GM18502 (cell line): ENCODE results near the gene LGALS3BP.

Source experiments
- ATAC-seq: cut with Tn5 transposase; IDR thresholded peaks from one replicate; pipeline ENCODE4 v1.9.1; 2021; ENCODE audit warnings: mild to moderate bottlenecking; ENCODE audit not compliant: unreplicated experiment, poor library complexity

The LGALS3BP gene

GRCh38 chr17:78986048-78986648, 6.4 kb upstream of the LGALS3BP start:
- no peak for ATAC-seq

DNA sequence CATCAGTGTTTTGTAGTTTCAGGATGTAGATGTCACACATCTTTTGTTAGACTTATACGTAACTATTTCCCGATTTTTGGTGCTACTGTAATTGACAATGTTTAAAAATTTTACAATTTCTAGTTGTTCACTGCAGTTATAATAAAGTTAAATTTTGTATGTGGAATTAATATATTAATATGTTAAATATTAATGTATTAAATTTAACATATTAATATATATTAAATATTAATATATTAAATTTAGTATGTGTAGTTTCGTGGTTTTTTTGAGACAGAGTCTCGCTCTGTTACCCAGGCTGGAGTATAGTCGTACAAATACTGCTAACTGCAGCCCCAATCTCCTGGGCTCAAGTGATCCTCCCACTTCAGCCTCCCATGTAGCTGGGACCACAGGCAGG, 5.7 kb upstream of the LGALS3BP start:
- no peak for ATAC-seq

- ATAC-seq = no peak
These were observed 1.5 kb upstream of the LGALS3BP start for GRCh38 chr17:78981010-78981888.

GRCh38 chr17:78980624-78980972, 875 bp upstream of the LGALS3BP start:
- ATAC-seq = no peak

DNA sequence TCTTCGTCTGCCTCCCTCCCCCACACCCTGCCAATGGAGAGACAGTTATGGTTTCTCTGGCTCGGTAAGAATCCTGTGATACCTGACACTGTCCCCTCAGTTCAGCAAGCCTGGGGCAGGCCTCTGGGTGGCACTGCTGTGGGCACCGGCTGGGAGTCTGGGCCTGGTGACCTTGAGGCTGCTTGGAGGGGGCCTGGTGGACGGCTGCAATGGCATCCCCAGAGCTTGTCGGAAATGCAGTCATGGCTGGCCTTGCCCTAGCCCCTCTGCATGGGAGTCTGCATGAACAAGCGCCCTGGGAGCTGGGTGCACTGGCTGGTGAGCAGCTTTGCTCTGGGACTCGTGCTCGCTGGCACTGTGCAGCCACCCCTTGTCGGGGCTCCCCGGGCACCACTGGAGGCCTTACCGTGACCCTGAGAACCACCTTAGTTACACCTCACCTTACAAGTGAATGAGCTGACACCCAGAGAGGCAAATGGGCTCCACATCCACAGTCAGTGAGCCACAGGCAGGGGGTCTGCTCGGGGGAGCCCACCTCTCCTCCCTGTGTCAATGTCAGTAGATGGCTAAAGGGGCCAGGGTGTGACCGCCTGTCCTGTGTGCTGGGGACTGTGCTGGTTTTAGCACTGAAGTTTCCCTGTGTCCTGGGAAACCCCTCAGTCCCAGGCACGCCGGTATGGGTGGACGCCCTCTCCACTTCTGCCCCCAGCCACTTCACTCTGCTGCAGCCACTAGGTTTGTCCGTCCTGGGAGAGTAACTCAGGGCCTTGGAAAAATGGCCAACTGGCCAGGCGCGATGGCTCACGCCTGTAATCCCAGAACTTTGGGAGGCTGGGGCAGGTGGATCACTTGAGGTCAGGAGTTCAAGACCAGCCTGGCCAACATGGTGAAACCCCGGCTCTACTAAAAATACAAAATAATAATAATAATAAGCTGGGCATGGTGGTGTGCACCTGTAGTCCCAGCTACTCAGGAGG, 1.4 kb downstream of the LGALS3BP start:
- ATAC-seq = no peak

DNA sequence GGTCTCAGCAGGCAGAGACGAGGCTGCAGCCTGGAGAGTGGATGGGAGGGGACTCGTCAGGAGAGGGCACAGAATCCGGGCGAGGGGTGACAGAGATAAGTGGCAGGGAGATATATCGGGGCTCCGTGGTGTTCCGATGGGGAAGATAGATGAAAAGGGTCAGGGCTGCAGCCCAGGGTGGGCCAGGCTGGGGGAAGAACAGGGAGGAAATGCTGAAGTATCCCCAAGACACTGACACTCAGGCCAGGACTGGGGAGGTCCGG, 2.1 kb downstream of the LGALS3BP start:
- ATAC-seq = no peak

GRCh38 chr17:78976907-78977680, 2.6 kb downstream of the LGALS3BP start:
- no peak for ATAC-seq

DNA sequence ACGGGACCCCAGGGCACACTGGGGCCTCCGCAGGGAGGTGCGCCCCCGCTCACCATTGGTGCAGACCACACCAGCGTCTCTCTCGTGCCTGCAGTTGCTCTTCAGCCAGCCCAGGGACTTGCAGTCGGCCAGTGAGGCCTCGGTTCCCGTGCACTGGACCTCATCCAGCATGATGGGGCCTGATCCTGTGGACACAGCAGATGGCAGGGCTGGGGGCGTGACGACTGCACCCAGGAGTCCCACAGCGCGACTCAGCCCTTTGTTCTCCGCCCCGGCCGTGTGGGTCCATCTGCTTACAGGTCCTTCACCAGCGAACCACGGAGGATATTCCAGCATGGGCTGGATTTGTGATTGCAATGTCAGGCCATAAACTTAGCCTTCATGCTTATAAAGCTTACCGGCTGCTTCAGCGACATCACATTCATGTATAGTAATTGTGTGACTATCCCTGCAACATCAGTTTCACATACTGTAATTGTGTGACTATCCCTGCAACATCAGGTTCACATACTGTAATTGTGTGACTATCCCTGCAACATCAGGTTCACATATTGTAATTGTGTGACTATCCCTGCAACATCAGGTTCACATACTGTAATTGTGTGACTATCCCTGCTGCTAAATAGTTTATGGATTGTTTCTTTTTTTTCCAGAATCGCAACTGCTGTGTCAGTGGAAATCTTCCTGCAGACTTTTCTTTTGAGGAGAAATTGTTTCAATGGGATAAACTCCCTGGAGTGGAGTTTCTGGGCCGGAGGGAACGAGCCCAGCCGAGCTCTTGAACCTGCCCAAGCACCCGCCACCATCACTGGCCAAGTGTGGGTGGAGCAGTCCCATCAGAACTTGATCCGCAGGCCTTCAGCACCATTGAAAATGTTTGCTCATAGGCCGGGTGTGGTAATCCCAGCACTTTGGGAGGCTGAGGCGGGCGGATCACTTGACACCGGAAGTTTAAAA, 4.8 kb downstream of the LGALS3BP start:
- no peak for ATAC-seq

DNA sequence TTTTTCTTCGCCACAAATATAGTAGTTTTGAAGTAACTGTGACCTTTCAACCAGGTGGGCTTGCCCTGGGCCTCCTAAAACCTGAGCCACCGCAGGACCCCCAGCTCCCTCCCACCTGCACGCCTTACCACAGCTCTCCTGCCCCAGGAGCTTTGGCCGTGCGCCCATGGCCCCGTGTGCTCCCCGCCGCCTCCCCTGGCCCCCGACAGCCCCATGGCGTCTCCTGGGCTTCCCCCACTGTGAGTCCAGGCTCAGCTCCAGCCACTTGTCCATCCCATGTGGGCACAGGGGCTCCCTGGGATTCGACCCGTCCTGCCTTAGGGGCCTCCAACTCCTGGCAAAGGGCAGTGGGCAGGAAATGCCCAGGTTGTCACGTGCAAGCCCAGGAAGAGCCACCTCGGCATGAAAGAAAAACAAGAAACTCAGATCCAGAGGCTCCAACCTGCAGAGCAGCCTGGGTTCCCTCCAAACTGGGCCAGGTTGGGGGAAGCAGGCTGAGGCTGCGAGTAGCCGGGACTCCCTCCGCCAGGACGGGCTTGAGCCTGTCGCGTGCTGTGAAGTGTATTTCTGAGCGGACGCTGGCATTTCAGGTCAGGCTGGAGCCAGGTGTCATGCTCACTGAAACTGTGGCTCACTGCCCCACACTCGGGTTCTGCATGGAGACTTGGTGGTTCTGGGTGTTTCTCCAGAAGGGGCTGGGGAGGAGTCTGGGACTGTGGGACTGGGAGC, 5.8 kb downstream of the LGALS3BP start:
- ATAC-seq = no peak

- ATAC-seq = no peak
These were observed 6.5 kb downstream of the LGALS3BP start for GRCh38 chr17:78973196-78973595.

GRCh38 chr17:78972507-78973105, 7.1 kb downstream of the LGALS3BP start:
- ATAC-seq = no peak

- ATAC-seq = no peak
These were observed 7.8 kb downstream of the LGALS3BP start for GRCh38 chr17:78971756-78972506.

- ATAC-seq = no peak
These were observed 8.6 kb downstream of the LGALS3BP start for GRCh38 chr17:78970834-78971755.

DNA sequence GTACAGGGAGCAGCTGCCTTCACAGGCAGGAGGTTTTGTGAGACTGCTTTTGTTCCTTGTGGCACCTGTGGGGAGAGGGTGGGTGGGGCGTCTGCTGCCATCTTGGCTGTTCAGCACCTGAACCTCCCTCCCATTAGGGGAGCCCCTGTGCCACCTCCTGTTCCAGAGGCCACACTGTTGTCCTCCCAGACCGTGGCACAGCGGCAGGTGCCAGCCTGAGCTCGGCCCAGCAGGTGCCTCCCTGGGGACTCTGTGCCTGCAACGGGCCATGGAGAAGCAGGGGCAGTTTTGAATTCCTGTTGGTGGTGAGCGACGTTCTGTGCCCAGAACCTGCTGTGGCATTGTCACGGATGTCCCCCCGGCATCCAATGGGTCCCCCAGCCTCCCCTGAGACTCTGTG, 9.9 kb downstream of the LGALS3BP start:
- no peak for ATAC-seq

DNA sequence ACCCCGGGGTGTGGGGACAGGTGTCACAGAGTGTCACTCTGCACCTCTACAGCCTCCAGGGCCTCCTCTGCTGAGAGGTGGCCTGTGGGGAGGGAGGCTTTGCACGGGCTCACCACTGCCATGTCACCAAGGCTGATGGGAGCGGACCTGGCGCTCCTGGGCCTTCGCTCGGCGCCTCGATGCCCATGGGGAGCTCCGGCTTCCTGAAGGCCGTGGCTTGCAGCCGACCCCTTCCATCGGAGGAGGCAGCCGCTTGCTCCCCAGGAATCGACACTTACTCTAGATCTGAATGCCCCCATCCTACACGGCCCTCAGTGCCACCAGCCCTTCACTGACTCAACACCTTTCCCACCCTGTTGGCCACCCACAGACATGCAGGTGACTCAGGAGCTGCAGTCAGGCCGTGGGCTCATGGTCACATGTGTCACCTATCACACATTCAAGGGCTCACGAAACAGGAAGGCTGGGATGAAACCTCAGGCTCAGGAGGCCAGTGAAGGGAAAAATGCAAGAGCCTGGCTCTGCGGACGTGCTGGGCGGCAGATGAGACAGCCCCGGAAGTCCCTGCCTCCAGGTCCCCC, 11.9 kb downstream of the LGALS3BP start:
- no peak for ATAC-seq

DNA sequence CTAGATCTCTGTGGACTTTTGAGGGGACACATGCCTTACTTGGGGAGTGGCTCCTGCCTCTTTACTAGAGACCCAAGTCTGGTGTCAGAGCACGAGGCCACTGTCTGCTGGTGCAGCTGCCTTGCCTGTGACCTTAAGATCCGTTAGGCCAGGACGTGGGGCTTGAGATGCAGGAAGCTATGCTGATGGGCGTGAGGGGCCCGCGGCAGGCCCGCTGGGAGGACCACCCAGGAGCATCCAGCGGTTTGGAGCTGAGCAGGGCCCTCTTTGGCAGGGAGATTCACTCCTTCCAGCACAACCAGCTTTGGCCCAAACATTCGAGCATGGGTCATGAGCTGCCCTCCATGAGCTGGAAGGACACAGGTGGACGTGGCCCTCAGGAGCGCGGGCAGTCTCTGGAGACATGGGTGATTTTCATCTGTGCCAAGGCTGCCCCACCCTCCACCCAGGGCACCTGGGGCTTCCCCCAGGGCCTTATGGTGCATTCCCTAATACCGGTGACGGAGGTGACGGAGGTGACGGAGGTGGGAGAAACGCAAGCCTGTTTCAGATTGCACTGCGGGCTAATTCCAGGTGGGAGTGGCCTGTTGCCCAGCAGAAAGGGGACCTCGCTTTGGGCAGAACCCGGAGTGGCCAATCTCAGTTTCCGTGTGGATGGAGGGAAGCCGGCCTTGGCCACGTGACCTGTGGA, 12.7 kb downstream of the LGALS3BP start:
- ATAC-seq = no peak
